Stimulated activated CD4-positive, alpha-beta T cell treated with anti-CD3 and anti-CD28 coated beads, Interleukin-2, amount 100 ng/mL, for 48 hours (primary cell): ENCODE results near the gene TMEM30B.
"Not testable (repeated sequence)": the region's sequence is repeated elsewhere in the genome, so short reads cannot be mapped to it uniquely, and the experiment has no call there.

Experiments used
- DNase-seq, 2 donors: peaks; one replicate each; pipeline ENCODE4 v3.0.0-alpha.2; 2020

Gene TMEM30B

GRCh38 chr14:61281186-61281947, at the start of gene TMEM30B:
Gene TMEM30B (minus strand): TSS chr14:61281338. CDS start chr14:61281147, 191 bp downstream.
- no peak for DNase-seq

GRCh38 chr14:61330511-61330910, 49.4 kb upstream of the TMEM30B start:
- DNase-seq = no peak

DNA sequence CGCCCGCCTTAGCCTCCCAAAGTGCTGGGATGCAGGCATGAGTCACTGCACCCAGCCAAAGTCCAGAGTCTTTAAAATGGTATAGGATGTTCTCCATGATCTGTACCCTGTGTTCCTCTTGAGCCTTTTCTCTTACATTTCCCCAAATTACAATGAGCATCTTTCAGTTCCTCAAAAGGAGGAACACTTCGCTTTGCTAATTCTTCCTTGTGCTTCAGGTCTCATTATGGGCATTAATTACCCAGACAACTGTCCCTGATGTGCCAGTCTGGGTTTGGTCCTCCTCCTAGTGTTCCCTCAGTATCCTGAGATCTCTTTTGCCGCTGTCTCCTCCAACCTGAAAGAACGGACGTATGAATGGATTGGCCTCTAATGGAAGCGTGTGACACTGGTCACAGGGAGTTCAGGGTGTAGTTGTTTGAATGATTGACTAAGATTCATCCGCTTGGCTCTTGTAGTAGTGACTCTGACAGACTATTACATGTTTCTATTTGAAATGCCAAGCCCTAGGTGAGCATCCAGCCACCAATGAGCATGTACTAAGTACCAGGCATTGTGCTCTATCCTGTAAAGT, 48.4 kb upstream of the TMEM30B start:
- DNase-seq = no peak

DNA sequence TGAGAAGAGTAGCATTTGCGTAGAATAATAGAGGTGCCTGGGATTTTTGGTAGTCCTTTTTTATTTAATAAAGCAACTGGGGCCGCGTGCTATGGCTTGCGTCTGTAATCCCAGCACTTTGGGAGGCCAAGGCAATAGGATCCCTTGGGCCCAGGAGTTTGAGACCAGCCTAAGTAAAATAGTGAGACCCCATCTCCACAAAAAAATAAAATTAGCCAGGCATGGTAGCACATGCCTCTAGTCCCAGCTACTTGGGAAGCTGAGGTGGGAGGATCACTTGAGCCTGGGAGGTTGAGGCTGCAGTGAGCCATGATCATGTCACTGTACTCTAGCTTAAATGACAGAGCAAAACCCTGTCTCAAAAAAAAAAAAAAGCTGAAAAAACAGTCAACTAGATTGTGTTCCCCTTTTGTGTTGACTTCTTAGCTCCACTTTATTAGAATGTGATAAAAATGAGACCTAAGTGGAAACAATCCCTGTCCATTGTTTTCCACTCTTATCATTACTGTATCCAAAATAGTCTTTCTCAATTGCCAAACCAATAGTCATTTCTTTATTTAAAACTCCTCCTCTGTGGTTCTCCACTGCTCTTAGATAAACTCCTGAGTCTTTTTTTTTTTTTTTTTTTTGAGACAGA, 47.6 kb upstream of the TMEM30B start:
- DNase-seq = no peak

DNA sequence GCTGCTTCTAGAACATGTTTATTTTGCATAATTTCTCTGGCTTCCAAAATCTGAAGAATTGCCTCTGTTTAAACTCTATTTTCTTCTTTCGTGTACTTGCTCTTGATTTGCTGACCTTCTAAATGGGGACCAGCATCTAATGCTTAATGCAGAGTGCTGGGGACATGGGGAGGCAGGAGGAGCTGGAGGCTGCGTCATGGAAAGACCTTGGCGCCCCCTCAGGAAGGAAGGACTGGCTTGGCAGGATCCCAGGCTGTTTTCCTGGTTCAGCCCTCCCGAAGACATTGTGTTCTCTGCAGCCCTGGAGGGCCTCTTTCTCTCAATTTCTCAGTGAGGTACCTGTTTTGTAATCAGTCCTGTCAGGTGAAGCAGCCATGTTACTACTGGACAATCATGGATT, 45.7 kb upstream of the TMEM30B start:
- DNase-seq = no peak

- DNase-seq = no peak
Measured at GRCh38 chr14:61326146-61326545, 45.0 kb upstream of the TMEM30B start.

GRCh38 chr14:61325166-61325565, 44.0 kb upstream of the TMEM30B start:
- DNase-seq = no peak

- DNase-seq = no peak
Measured at GRCh38 chr14:61323970-61324369, 42.8 kb upstream of the TMEM30B start.

DNA sequence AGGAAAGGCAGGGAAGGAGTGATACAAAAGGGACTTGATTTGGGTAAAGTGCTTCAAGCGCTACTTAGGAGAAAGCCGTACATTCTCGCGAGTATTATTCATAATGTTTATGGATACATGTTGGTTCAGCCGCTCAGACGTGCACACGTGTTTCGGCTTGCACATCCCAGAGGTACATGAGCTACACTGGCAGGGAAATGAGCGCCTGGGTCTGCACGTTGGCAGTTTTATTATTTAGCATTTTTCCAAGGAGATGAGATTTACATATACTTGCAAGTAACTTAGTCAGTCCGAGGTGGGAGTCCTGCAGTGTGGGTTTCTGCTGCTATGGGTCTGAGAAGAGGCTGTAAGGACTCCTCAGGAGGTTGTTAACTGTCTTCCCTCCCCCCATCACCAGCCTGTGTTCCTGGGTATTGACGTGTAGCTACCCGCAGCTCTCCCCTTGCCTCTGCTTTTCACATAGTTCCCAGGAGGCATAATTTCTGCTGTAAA, 41.7 kb upstream of the TMEM30B start:
- DNase-seq = no peak

DNA sequence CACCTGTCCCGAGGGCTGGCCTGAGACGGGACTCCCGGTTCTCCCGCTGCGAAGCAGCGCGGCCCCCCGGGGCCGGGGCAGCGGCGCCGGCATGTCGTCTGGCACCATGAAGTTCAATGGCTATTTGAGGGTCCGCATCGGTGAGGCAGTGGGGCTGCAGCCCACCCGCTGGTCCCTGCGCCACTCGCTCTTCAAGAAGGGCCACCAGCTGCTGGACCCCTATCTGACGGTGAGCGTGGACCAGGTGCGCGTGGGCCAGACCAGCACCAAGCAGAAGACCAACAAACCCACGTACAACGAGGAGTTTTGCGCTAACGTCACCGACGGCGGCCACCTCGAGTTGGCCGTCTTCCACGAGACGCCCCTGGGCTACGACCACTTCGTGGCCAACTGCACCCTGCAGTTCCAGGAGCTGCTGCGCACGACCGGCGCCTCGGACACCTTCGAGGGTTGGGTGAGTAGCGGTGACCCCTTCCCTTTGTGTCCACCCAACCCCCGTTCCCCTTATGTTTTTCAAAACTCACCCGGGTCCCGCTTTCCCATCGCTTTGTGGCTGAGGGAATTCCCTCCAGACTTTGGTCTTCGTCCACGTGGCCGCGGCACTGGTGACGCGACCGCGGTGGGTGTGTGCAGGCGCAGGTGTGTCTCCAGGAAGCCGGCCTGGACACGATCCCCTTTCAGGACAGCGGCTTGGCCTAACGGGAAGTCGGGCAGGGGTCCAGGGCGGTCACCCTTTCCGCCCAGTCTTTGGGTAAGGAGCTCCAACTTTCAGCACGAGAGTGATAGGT, 41.1 kb upstream of the TMEM30B start:
- no peak for DNase-seq

DNA sequence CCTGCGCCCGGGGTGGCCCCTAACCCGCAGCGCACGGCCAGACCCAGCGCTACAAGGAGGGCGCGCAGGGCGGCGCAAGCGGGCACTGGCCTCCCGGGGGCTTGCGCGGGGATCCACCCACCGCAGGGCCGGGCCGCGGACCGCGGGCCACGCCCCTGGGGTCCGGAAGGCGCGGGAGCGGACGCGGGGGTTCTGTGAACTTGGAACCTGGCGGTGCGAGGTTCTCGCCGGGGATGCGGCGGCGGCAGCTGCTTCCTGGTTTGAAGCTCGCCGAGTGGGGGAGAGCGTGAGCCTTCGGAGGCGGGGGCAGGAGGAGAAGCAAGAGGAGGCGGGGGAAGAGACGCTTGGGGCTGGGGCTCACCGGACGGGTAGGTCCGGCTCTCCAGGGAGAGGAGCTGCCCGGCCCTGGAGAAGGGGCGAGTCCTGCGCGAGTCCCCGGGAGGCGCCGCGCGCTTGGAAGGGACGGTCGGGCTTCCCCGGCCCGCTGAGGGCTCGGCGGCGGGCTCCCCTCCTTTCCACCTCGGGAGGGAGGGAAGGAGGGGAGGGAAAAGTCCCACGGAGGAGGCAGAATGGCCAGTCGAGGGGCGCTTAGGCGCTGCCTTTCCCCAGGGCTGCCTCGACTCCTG, 40.4 kb upstream of the TMEM30B start, which contains the start of gene PRKCH:
Gene PRKCH (plus strand): TSS at position 195 of the 626 bp plus-strand sequence. CDS start 523 bp downstream, outside the sequence.
- DNase-seq = peak; percentile 61 to 66

- no peak for DNase-seq
Measured at GRCh38 chr14:61320806-61321384, 39.8 kb upstream of the TMEM30B start.

- not testable (repeated sequence) for DNase-seq
Measured at GRCh38 chr14:61320170-61320569, 39.0 kb upstream of the TMEM30B start.

DNA sequence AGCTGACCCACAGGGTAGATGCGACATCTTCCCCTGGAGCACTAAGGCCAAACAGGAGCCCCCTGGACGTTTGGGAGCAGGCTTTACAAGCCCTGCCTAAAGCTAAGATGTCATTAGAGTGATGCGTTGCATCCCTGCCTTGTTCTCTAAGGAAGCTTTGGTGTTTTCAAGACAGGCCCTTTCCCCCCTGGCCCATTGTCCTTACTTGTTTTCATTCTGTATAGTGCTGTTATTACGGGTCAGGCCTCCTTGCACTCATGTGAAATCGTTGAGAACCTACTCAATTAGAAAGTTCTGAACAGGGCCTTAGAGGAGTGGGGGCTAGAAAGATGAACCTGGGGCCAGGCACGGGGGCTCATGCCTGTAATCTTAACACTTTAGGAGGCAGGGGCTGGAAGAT, 38.6 kb upstream of the TMEM30B start:
- no peak for DNase-seq

- no peak for DNase-seq
Measured at GRCh38 chr14:61319086-61319485, 37.9 kb upstream of the TMEM30B start.

DNA sequence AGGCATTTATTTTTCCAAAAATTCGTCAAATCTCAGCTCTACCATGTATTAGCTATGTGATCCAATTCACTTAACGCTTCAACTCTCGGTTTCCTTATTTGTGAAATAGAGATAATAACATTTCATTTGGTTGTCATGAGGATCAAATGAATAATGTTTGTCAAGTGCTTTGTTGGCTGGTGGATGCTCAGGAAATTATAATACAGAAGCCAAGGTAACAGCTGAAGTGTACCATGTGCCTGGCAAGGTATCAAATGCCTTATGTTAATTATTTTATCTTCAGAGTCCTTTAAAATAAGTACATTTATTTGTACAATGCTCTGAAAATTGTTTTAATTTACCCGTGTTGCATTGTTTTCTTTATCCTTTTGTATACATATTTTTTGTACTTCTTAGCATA, 34.2 kb upstream of the TMEM30B start:
- no peak for DNase-seq

GRCh38 chr14:61308701-61309100, 27.6 kb upstream of the TMEM30B start:
- not testable (repeated sequence) for DNase-seq

DNA sequence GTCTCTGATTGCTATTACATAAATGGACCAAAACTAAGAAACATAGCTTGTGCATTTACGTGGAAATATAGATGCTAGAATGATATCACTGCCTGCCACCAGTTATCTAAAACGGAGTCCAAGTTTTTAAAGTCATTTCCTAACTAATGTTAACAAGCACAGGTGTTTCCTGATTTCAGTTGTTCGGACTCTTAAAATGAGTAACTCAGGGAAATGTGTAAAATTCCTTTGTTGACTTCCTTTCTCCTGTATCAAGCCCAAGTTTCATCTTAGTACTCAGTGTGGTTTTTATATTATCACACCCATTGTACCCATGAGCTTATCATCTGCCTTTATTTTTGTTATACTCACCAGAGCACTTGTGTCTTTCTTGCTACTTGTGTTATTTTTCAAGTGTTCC, 27.1 kb upstream of the TMEM30B start:
- no peak for DNase-seq

- no peak for DNase-seq
Measured at GRCh38 chr14:61304688-61305087, 23.6 kb upstream of the TMEM30B start.

- DNase-seq = no peak
Measured at GRCh38 chr14:61300754-61301153, 19.6 kb upstream of the TMEM30B start.

- no peak for DNase-seq
Measured at GRCh38 chr14:61300209-61300608, 19.1 kb upstream of the TMEM30B start.

- DNase-seq = no peak
Measured at GRCh38 chr14:61298824-61299223, 17.7 kb upstream of the TMEM30B start.
